Measurements from ENCODE around the gene DYNLT3.

Gene DYNLT3

DNA sequence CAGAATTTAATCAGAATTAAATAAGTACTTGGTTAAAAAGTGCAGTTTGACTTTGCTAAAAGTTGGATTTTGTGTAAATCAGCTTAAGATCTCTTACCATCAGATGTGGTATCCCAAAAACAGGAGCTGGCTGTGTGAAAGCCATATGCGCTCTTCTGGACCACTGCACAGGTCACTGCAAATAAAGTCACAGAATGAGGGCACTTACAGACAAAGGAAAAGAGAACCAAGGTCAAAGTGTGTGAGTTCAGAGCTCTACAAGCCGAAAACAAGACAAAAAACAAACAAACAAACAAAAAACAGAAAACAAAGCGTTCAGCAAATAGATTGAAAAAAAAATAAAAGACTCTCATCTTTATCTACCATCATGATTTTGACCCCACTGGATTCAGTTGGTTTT lies 6.4 kb downstream of the DYNLT3 start:
- DNase-seq: no peak

DNA sequence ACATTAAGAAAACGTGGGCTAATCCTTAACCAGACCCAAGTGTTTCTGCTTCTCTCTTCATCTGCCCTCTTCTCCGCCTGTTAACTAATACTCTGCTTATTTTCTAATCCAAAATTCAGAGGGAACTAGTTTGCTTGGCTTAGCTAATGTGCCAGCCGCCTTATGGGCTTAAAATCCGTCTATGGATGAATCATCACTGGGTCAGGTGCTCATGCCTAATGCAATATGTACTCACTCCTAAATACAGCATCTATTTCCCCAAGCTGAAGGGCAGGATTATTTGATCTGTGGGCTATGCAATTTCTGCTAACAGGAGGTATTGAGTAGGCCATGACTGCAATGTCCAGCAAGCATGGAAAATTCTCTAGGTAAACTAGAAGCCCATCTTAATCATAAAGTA lies 12.4 kb downstream of the DYNLT3 start:
- DNase-seq: no peak

- no peak for DNase-seq
Observed at GRCh38 chrX:37830371-37830770, 17.0 kb downstream of the DYNLT3 start.

DNA sequence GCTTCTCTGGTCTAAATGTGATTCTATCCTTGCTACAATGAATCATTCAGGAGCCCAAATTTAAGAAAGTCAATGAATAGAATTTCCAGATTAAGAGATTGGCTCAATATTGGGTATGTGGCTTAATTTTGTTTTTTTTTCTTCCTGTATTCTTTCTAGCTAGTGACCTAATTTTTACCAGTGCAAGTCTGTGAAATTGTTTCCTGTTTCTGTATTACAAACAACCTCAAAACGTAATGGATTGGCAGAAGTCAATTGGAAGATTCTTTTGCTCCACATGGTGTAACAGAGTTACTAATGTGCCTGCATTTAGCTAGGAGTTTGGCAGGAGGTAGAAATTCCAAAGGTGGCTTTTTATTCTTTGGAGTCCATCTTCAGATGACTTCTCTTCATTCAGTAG lies 17.6 kb downstream of the DYNLT3 start:
- DNase-seq: no peak

GRCh38 chrX:37825215-37825842 lies 22.0 kb downstream of the DYNLT3 start:
- peak in 1 of 2 donors; percentile 38 for DNase-seq

- no peak for DNase-seq
Observed at GRCh38 chrX:37824491-37825214, 22.7 kb downstream of the DYNLT3 start.

GRCh38 chrX:37820646-37821045 lies 26.7 kb downstream of the DYNLT3 start:
- DNase-seq: no peak

DNA sequence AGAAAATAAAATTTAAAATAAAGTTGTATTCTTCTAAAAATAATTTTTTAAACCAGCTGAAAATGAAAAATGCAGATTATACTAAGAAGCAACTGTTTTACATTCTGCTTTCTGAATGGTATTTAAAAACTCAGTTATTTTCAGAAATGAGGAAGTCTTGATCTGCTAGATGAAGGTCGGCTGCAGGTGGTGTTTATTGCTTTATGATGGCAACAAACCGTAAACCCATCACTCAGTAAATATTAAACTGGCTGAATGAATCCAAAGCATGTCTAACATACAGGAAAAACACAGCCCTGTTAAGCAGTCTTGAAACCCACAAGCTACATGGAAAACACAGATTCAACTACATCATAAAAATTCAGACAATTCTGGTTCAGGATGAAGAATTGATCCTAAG lies 29.3 kb downstream of the DYNLT3 start:
- DNase-seq: no peak

DNA sequence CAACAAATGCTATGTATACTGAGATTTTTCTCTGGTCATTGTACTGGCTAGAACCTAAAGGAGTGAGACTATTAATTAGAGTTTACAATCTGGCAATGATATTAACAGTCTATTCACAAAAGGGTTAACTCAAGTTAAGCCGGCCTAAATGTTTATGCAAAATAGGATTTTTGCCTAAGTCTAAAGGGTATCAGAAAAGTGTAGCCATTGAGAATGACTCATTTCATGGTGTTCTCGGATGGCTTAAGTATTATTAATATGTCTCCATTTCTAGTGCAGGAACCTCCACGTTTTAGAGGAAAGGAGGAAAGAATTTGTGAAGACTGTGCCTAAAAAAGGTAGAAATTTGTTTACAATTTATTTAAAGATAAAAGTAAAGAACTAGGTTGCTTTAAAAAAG lies 29.8 kb downstream of the DYNLT3 start:
- DNase-seq: no peak

- no peak for DNase-seq
Observed at GRCh38 chrX:37817176-37817575, 30.2 kb downstream of the DYNLT3 start.

GRCh38 chrX:37816766-37817165 lies 30.6 kb downstream of the DYNLT3 start:
- no peak for DNase-seq

DNA sequence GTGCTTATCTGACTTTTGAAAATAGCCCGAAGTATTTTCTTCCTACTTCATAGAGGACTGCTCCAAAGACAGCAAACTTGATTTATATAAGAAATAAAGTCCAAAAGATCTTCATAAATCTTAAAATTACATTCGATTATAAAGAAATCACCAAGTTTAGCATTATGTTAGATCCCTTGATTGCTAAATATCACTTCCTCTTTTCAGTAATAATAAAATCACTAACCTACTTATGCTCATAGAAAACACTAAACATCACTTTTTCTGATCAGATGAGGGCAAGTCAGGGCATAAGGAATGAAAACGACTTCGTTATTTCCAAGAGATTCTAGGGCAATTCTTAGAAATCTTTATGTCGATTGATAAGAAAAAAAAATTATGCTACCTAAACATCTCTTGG lies 32.0 kb downstream of the DYNLT3 start:
- no peak for DNase-seq

- DNase-seq: no peak
Observed at GRCh38 chrX:37813570-37813969, 33.8 kb downstream of the DYNLT3 start.

- no peak for DNase-seq
Observed at GRCh38 chrX:37812110-37812509, 35.3 kb downstream of the DYNLT3 start.

DNA sequence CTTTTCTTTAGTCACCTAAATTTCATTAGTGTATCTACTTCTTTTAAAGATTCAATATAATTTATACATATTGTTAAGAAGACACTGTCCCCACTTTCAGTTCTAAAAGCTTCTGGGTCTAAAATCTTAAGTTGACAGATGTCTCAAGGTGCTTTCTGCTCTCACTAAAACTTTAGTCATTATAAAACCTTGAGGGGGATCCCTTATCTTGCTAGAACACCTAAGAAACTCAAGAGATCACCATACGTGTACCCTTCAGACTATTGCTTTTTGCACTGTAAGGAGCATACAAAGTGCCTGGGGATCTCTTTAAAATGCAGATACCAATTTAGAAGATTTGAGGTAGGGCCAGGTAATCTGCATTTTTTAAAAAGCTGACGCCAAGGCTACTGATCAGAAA lies 37.4 kb downstream of the DYNLT3 start:
- DNase-seq: no peak

DNA sequence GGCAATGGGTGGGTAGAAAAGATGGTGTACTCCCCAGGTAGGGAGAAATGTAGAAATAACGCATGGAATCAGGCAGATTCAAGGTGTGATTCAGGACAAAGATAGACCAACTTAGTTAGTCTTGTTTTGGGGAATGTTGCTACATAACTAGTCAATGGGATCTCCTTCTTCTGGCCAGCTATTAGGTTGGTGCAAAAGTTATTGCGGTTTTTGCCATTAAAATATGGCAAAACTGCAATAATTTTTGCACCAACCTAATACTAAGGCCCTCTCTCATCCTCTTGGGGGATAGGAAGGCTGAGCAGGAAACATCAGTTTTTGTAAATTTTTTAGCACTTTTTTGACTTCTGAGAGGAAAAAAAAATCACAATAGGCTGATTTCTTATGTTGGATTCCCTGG lies 44.3 kb downstream of the DYNLT3 start:
- DNase-seq: no peak

GRCh38 chrX:37802028-37802427 lies 45.3 kb downstream of the DYNLT3 start:
- DNase-seq: no peak

- no peak for DNase-seq
Observed at GRCh38 chrX:37800717-37801116, 46.7 kb downstream of the DYNLT3 start.

DNA sequence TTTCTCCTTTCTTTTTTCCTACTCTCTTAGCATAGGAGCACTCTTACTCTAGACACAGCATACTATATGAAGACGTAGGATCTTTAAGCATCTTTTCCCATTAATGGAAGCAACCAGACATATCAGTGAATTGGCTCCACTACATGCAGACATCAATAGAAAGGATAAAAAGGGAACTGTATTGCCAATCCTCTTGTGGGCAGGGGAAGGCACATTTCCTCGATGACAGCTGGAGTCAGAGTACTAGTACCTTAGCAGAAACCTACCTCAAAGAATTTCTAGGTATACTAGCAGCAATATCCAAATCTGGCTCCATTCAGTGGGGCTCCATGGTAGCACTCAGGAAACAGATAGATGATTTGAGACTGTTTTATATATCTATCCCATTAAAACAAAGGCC lies 47.4 kb downstream of the DYNLT3 start:
- DNase-seq: no peak

- DNase-seq: no peak
Observed at GRCh38 chrX:37796805-37797204, 50.6 kb downstream of the DYNLT3 start.

DNA sequence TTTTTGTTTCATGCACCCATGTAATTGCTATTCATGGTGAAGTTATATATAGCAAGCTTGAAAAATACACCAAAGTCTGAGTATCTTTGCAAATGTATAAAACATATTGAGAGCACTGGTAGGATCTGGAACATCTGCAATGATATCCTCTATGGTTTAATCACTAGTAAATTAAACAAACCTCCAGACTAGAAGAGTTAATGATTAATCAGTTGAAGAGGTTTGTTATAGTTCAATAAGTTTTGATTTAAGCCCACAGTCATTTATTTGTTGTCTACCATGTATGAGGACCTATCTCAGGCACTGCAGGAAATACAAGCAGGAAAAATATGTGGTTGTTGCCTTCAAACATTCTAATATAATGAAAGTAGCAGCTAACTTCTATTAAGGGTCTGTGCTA lies 51.1 kb downstream of the DYNLT3 start:
- no peak for DNase-seq
